ENCODE measurements around the gene ITPKB. TPM values are rescaled to one million over a fixed set of nuclear protein-coding genes. Genes with fewer than 3 reads are reported as not detected.
"Not testable (repeated sequence)": the region's sequence is repeated elsewhere in the genome, so short reads cannot be mapped to it uniquely, and the experiment has no call there.

Gene ITPKB
- polyA plus RNA-seq, 1 of the 3 experiments (the other 2 are of a cell fraction) = 2.4 TPM

- Histone ChIP-seq H3K27ac (ENCODE audit: low read depth in 2 of 2, low read length in 1 of 2) (no peak overlapping the region), H3K27me3 (ENCODE audit: insufficient read depth) (no peaks in the 10 kb centered on the region), H3K4me2 (no peak overlapping the region), H4K20me1 (ENCODE audit: insufficient read depth) (no peaks in the 10 kb centered on the region), H3K4me3 (ENCODE audit: low read depth in 2 of 2, low read length in 1 of 2) (no peak overlapping the region), H2AFZ (ENCODE audit: low read depth) (no peak overlapping the region), H3K4me1 (ENCODE audit: control insufficient read depth in 1 of 2, insufficient read depth in 2 of 2, low read depth in 1 of 2, low read length in 1 of 2) (peaks cover 0 to 5% of the 10 kb centered on the region in 2 experiments; a peak in 1 of 4 replicates), H3K36me3 (replicated peaks in 1 of 2; ENCODE audit: control insufficient read depth in 1 of 2, insufficient read depth in 2 of 2, low read length in 1 of 2) (no peaks in the 10 kb centered on the region), H3K79me2 (ENCODE audit: insufficient read depth) (no peaks in the 10 kb centered on the region), H3K9me3 (no peaks in the 10 kb centered on the region), H3F3A (replicated peaks; ENCODE audit: insufficient read depth) (no peaks in the 10 kb centered on the region), H3K9me2 (no peaks in the 10 kb centered on the region), H3K9ac (no peak overlapping the region)
- POLR2A ChIA-PET = interaction anchor here (0.7 kb wide), 1 partner anchor 185 kb away, joined by 3 read pairs; no protein-coding TSS in a partner anchor
- 87% methylated on average over 12 of the region's 18 CpGs for WGBS (ENCODE audit: low lambda C conversion rate)
- TF ChIP-seq SIN3A (IDR thresholded peaks at IDR 0.05; ENCODE audit: borderline replicate concordance, low read depth, low read length) (no peak), JUND (IDR thresholded peaks at IDR 0.05) (no peak), FOSL2 (IDR thresholded peaks at IDR 0.05; ENCODE audit: borderline replicate concordance, low read depth) (no peak), TCF12 (IDR thresholded peaks at IDR 0.05) (no peak), EP300 (IDR thresholded peaks at IDR 0.05; ENCODE audit: borderline replicate concordance in 1 of 2, low read depth in 1 of 2, low read length in 1 of 2) (no peak)
- no peak for DNase-seq
- CTCF ChIA-PET = no interaction called here
Measured at GRCh38 chr1:226639631-226640061, 99.4 kb downstream of the ITPKB start.

- H3K27ac ChIP-seq (ENCODE audit: low read depth in 2 of 2, low read length in 1 of 2); H3K9ac ChIP-seq; H3K4me1 ChIP-seq (ENCODE audit: control insufficient read depth in 1 of 2, insufficient read depth in 2 of 2, low read depth in 1 of 2, low read length in 1 of 2); H3K9me3 ChIP-seq; H3F3A ChIP-seq (replicated peaks; ENCODE audit: insufficient read depth); H3K27me3 ChIP-seq (ENCODE audit: insufficient read depth); H3K4me3 ChIP-seq (ENCODE audit: low read depth in 2 of 2, low read length in 1 of 2); H3K36me3 ChIP-seq (replicated peaks in 1 of 2; ENCODE audit: control insufficient read depth in 1 of 2, insufficient read depth in 2 of 2, low read length in 1 of 2); H3K9me2 ChIP-seq; H3K4me2 ChIP-seq; H3K79me2 ChIP-seq (ENCODE audit: insufficient read depth); DNase-seq; H2AFZ ChIP-seq (ENCODE audit: low read depth); H4K20me1 ChIP-seq (ENCODE audit: insufficient read depth): not testable (repeated sequence)
- WGBS (ENCODE audit: low lambda C conversion rate) = 71% methylated on average over 5 of the region's 8 CpGs
- ChIA-PET CTCF (interaction anchor here (2.0 to 2.4 kb wide), 2 partner anchors 13 to 189 kb away, joined by 12 to 14 read pairs; no protein-coding TSS in a partner anchor), POLR2A (interaction anchor here (0.7 kb wide), 1 partner anchor 185 kb away, joined by 3 read pairs; no protein-coding TSS in a partner anchor)
Measured at GRCh38 chr1:226639206-226639605, 99.9 kb downstream of the ITPKB start.

- no peaks in the 10 kb centered on the region for H3F3A ChIP-seq (replicated peaks; ENCODE audit: insufficient read depth)
- DNase-seq = no peak
- no peak overlapping the region for H3K9ac ChIP-seq
- H3K4me2 ChIP-seq = no peak overlapping the region
- WGBS (ENCODE audit: low lambda C conversion rate) = 93% methylated on average over 8 of the region's 16 CpGs
- no peaks in the 10 kb centered on the region for H3K9me3 ChIP-seq
- ChIA-PET POLR2A (no interaction called here), CTCF (interaction anchor here (0.9 to 2.4 kb wide), 4 partner anchors 13 to 214 kb away, joined by 3 to 14 read pairs (median 8); no protein-coding TSS in a partner anchor)
- H3K9me2 ChIP-seq = no peaks in the 10 kb centered on the region
- peaks cover 0 to 5% of the 10 kb centered on the region in 2 experiments; a peak in 1 of 4 replicates for H3K4me1 ChIP-seq (ENCODE audit: control insufficient read depth in 1 of 2, insufficient read depth in 2 of 2, low read depth in 1 of 2, low read length in 1 of 2)
- H4K20me1 ChIP-seq (ENCODE audit: insufficient read depth) = no peaks in the 10 kb centered on the region
- TF ChIP-seq CTCF (IDR thresholded peaks at IDR 0.05) (no peak), IRF3 (IDR thresholded peaks at IDR 0.05; ENCODE audit: low read depth, low read length) (no peak), POLR2AphosphoS5 (IDR thresholded peaks at IDR 0.05; ENCODE audit: low read depth, low read length) (no peak), TAF1 (IDR thresholded peaks at IDR 0.05; ENCODE audit: borderline replicate concordance, low read depth, low read length) (no peak), RFX5 (IDR thresholded peaks at IDR 0.05; ENCODE audit: low read length) (no peak)
- no peaks in the 10 kb centered on the region for H3K36me3 ChIP-seq (replicated peaks in 1 of 2; ENCODE audit: control insufficient read depth in 1 of 2, insufficient read depth in 2 of 2, low read length in 1 of 2)
- H3K79me2 ChIP-seq (ENCODE audit: insufficient read depth) = no peaks in the 10 kb centered on the region
- no peak overlapping the region for H2AFZ ChIP-seq (ENCODE audit: low read depth)
- H3K4me3 ChIP-seq (ENCODE audit: low read depth in 2 of 2, low read length in 1 of 2) = no peak overlapping the region
- H3K27me3 ChIP-seq (ENCODE audit: insufficient read depth) = no peaks in the 10 kb centered on the region
- no peak overlapping the region for H3K27ac ChIP-seq (ENCODE audit: low read depth in 2 of 2, low read length in 1 of 2)
Measured at GRCh38 chr1:226638608-226639007, 100.5 kb downstream of the ITPKB start.
